ENCODE data around the gene BCKDHA. TPM values are rescaled to one million over a fixed set of nuclear protein-coding genes. Genes with fewer than 3 reads are reported as not detected.

BCKDHA gene
- total and polyA plus RNA-seq, 10 donors = 10.3 to 55.6 (median 29.1) TPM

DNA sequence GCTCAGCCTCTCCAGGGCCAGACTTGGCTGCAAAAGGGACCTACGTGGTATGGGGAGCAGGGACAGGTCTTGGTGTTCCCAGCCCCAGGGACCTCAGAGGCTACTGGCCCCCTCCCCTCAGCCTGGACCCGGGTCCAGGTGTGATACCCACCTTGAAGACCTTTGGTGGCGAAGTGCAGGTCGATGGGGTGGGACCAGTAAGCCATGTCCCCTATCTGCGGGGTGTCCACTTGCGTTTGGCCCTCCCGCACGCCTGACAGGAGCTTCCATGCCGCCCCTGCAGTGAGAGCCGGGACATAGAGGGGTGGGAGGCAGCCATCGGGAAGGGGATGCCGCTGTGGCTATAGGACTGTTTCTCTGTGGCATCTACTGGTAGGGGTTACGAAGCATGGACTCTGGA is 39.9 kb upstream of the BCKDHA start:
- 88 to 95% (median 92%) methylated on average over 12 to 13 of the region's 13 CpGs for WGBS, 5 donors

GRCh38 chr19:41359741-41360140 is 37.9 kb upstream of the BCKDHA start:
- Histone ChIP-seq H3K4me3 (no peak overlapping the region), H3K36me3 (peaks cover 0 to 9% (median 0%) of the 10 kb centered on the region in 6 donors), H3K4me1 (peaks cover 28 to 75% (median 54%) of the 10 kb centered on the region in 6 donors), H3K27ac (no peak overlapping the region), H3K27me3 (replicated peaks in 1 of 7) (no peaks in the 10 kb centered on the region), H3K9me3 (no peaks in the 10 kb centered on the region)
- intact Hi-C loops (cut with DNase I; ENCODE audit: low total_unique reads) = loop anchor here (5.0 kb wide), 1 partner anchor 37 kb away; no protein-coding TSS in a partner anchor
- no peak for DNase-seq
- TF ChIP-seq, protein P1, sequence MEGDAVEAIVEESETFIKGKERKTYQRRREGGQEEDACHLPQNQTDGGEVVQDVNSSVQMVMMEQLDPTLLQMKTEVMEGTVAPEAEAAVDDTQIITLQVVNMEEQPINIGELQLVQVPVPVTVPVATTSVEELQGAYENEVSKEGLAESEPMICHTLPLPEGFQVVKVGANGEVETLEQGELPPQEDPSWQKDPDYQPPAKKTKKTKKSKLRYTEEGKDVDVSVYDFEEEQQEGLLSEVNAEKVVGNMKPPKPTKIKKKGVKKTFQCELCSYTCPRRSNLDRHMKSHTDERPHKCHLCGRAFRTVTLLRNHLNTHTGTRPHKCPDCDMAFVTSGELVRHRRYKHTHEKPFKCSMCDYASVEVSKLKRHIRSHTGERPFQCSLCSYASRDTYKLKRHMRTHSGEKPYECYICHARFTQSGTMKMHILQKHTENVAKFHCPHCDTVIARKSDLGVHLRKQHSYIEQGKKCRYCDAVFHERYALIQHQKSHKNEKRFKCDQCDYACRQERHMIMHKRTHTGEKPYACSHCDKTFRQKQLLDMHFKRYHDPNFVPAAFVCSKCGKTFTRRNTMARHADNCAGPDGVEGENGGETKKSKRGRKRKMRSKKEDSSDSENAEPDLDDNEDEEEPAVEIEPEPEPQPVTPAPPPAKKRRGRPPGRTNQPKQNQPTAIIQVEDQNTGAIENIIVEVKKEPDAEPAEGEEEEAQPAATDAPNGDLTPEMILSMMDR (IDR thresholded peaks at IDR 0.05 in 8 of 11, conservative IDR thresholded peaks at IDR 0.05 in 3 of 11) = no peak
- no peak for TF ChIP-seq POLR2A (IDR thresholded peaks at IDR 0.05)
- WGBS, 5 donors = 75 to 93% (median 88%) methylated on average over 1 of the region's 1 CpG

More for the DNA sequence above, 39.9 kb upstream of the BCKDHA start:
- TF ChIP-seq POLR2A (IDR thresholded peaks at IDR 0.05) (no peak), POLR2AphosphoS5 (IDR thresholded peaks at IDR 0.05) (peak in 1 of 3 donors; percentile 31)
- intact Hi-C loops (cut with DNase I; ENCODE audit: low total_unique reads) = loop anchor here (5.0 kb wide), 1 partner anchor 35 kb away; no protein-coding TSS in a partner anchor
- H3K9me3 ChIP-seq = no peaks in the 10 kb centered on the region
- peak overlapping the region in 6 of 8 donors; percentile 29 to 98 (median 58) for H3K27ac ChIP-seq
- no peak for DNase-seq
- H3K27me3 ChIP-seq (replicated peaks in 1 of 7) = no peaks in the 10 kb centered on the region
- H3K36me3 ChIP-seq = peaks cover 0 to 9% (median 0%) of the 10 kb centered on the region in 6 donors
- peaks cover 27 to 68% (median 52%) of the 10 kb centered on the region in 6 donors for H3K4me1 ChIP-seq
- no peak overlapping the region for H3K4me3 ChIP-seq

DNA sequence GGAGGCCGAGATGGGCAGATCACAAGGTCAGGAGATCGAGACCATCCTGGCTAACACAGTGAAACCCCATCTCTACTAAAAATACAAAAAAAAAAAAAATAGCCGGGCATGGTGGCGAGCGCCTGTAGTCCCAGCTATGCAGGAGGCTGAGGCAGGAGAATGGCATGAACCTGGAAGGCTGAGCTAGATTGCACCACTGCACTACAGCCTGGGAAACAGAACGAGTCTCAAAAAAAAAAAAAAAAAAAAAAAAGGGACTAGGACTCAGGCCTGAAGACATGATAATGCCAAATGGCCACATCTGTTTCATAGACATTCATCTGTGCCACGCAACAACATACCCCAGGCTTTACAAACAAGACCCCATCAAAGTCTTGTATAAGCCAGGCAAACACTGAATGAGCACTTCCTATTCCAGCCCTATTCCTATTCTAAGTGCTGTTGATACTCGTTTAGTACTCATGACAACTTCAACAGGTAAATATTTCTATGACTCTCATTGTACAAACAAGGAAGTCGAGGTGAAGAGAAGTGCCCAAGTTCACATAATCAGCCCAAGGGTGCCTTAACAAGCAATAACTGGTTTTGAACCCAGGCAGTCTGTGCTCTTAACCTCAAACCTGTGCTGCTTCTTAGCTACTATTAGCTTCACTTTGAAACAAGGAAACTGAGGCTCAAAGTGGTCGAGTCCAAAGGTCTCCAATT is 35.3 kb upstream of the BCKDHA start:
- DNase-seq = no peak
- peaks cover 0 to 9% (median 0%) of the 10 kb centered on the region in 6 donors for H3K36me3 ChIP-seq
- H3K4me3 ChIP-seq = no peak overlapping the region
- H3K9me3 ChIP-seq = no peaks in the 10 kb centered on the region
- peaks cover 12 to 75% (median 43%) of the 10 kb centered on the region in 6 donors for H3K4me1 ChIP-seq
- intact Hi-C loops (cut with DNase I; ENCODE audit: low total_unique reads) = no loop called here
- TF ChIP-seq, protein P1 (IDR thresholded peaks at IDR 0.05 in 8 of 11, conservative IDR thresholded peaks at IDR 0.05 in 3 of 11) = no peak
- TF ChIP-seq POLR2A (IDR thresholded peaks at IDR 0.05) = no peak
- no peak for TF ChIP-seq POLR2AphosphoS5 (IDR thresholded peaks at IDR 0.05)
- no peaks in the 10 kb centered on the region for H3K27me3 ChIP-seq (replicated peaks in 1 of 7)
- H3K27ac ChIP-seq = peak overlapping the region in 4 of 8 donors; percentile 1 to 99 (median 59)
- 84 to 87% (median 84%) methylated on average over 8 to 10 of the region's 10 CpGs for WGBS, 5 donors

- no peaks in the 10 kb centered on the region for H3K9me3 ChIP-seq
- TF ChIP-seq POLR2AphosphoS5 (IDR thresholded peaks at IDR 0.05) (no peak), POLR2A (IDR thresholded peaks at IDR 0.05) (no peak)
- TF ChIP-seq, protein P1 (IDR thresholded peaks at IDR 0.05 in 8 of 11, conservative IDR thresholded peaks at IDR 0.05 in 3 of 11) = no peak
- H3K4me1 ChIP-seq = peaks cover 10 to 75% (median 41%) of the 10 kb centered on the region in 6 donors
- peaks cover 0 to 9% (median 0%) of the 10 kb centered on the region in 6 donors for H3K36me3 ChIP-seq
- peak overlapping the region; percentile 55 to 84 (median 66) for H3K4me3 ChIP-seq
- 41 to 58% (median 48%) methylated on average over 6 of the region's 6 CpGs for WGBS, 5 donors
- H3K27ac ChIP-seq = peak overlapping the region; percentile 95 to 99 (median 98)
- H3K27me3 ChIP-seq (replicated peaks in 1 of 7) = no peaks in the 10 kb centered on the region
- intact Hi-C loops (cut with DNase I; ENCODE audit: low total_unique reads) = no loop called here
- DNase-seq = no peak
Measured at GRCh38 chr19:41363371-41363752, 34.3 kb upstream of the BCKDHA start.

Data from spleen (tissue), 11 donors.